H1 (cell line): ENCODE data around the gene PSD. TPM values are rescaled to one million over a fixed set of nuclear protein-coding genes. Genes with fewer than 3 reads are reported as not detected.

Experiments used
- CTCF ChIA-PET: fragments of 300-600 bp; sonication (Branson Sonifier 250); formaldehyde crosslinking; loops from one replicate; lab custom pipeline; 2021; ENCODE audit not compliant: partially characterized antibody; lab: Charles Lee
- POLR2A ChIA-PET: fragments of 300-600 bp; sonication (Branson Sonifier 250); formaldehyde crosslinking; loops from one replicate; lab custom pipeline; 2021; ENCODE audit warnings: inconsistent platforms; ENCODE audit not compliant: partially characterized antibody; lab: Charles Lee
- DNase-seq, 2 experiments: peaks; one replicate each; pipeline versions ENCODE4 v3.0.0 to v3.0.0-alpha.2; 2010 to 2022; ENCODE audit warnings: low spot score in 2 of 2, low read depth in 1 of 2, mixed read lengths in 1 of 2
- FAIRE-seq: peaks from 2 replicates; lab custom pipeline; 2011; peaks lifted over from hg19 to GRCh38; lab: Jason Lieb, UNC
- H2AFZ ChIP-seq: 2 replicates; pipeline ENCODE4 v1.8.1; 2012; ENCODE audit warnings: low read length, inconsistent platforms
- H2AK5ac ChIP-seq: 2 replicates; pipeline ENCODE4 v1.6.1; 2013; ENCODE audit warnings: low read depth, low read length
- H2BK120ac ChIP-seq: replicated peaks from 2 replicates; pipeline ENCODE3; 2013; ENCODE audit warnings: low read depth, low read length, inconsistent platforms
- H2BK12ac ChIP-seq: 2 replicates; pipeline ENCODE4 v1.6.1; 2013; ENCODE audit warnings: low read depth, low read length
- H2BK15ac ChIP-seq: 2 replicates; pipeline ENCODE4 v1.6.1; 2013; ENCODE audit warnings: low read length
- H2BK20ac ChIP-seq: 2 replicates; pipeline ENCODE4 v1.6.1; 2013; ENCODE audit warnings: low read length
- H2BK5ac ChIP-seq: 2 replicates; pipeline ENCODE4 v1.6.1; 2013; ENCODE audit warnings: low read depth, low read length
- H3K14ac ChIP-seq: 2 replicates; pipeline ENCODE4 v1.6.1; 2013; ENCODE audit warnings: inconsistent platforms; ENCODE audit not compliant: insufficient read length
- H3K18ac ChIP-seq: 2 replicates; pipeline ENCODE4 v1.6.1; 2013; ENCODE audit warnings: low read length; ENCODE audit errors: extremely low read depth
- H3K23ac ChIP-seq: 2 replicates; pipeline ENCODE4 v1.6.1; 2013; ENCODE audit warnings: inconsistent platforms; ENCODE audit not compliant: insufficient read length
- H3K23me2 ChIP-seq: 2 replicates; pipeline ENCODE4 v1.6.1; 2013; ENCODE audit warnings: low read depth, low read length
- H3K27ac ChIP-seq: 2 replicates; pipeline ENCODE4 v1.6.1; 2011; ENCODE audit warnings: low read depth, low read length, inconsistent platforms
- H3K27me3 ChIP-seq, 4 experiments: replicated peaks in 1 of 4; 1 replicate in 1 of 4; 2 replicates in 3 of 4; pipeline versions ENCODE4 v1.6.1 to v1.8.1; 2011 to 2013; ENCODE audit warnings: low read length in 3 of 4, mild to moderate bottlenecking in 3 of 4, inconsistent platforms in 2 of 4, mixed read lengths in 2 of 4, moderate library complexity in 1 of 4; ENCODE audit not compliant: control insufficient read depth in 3 of 4, insufficient read depth in 3 of 4; ENCODE audit errors: extremely low read depth in 1 of 4
- H3K36me3 ChIP-seq, 4 experiments: 2 replicates each; pipeline versions ENCODE4 v1.6.1 to v1.8.1; 2011 to 2013; ENCODE audit warnings: mild to moderate bottlenecking in 4 of 4, low read length in 3 of 4, moderate library complexity in 2 of 4, control low read depth in 1 of 4, inconsistent platforms in 1 of 4; ENCODE audit not compliant: insufficient read depth in 4 of 4, control insufficient read depth in 2 of 4
- H3K4ac ChIP-seq: replicated peaks from 2 replicates; pipeline ENCODE3; 2013; ENCODE audit warnings: low read length, low read depth, mixed read lengths, inconsistent platforms; ENCODE audit not compliant: insufficient read length
- H3K4me1 ChIP-seq, 4 experiments: replicated peaks in 1 of 4; 1 replicate in 1 of 4; 2 replicates in 3 of 4; pipeline versions ENCODE4 v1.6.1 to v1.8.1; 2011 to 2013; ENCODE audit warnings: low read length in 3 of 4, inconsistent platforms in 2 of 4, mixed read lengths in 1 of 4; ENCODE audit not compliant: insufficient read depth in 4 of 4, control insufficient read depth in 3 of 4
- H3K4me2 ChIP-seq, 2 experiments: 2 replicates each; pipeline versions ENCODE4 v1.6.1 to v1.8.1; 2011 to 2013; ENCODE audit warnings: low read depth in 2 of 2, low read length in 2 of 2, control low read depth in 1 of 2, inconsistent platforms in 1 of 2, mild to moderate bottlenecking in 1 of 2; ENCODE audit not compliant: insufficient read depth in 1 of 2
- H3K4me3 ChIP-seq, 4 experiments: fragments of 200-600, 300-600 bp in 1 of 4; sonication (generic), shearing (Covaris generic), sonication (Bioruptor Twin) in 1 of 4; 2 replicates each; pipeline versions ENCODE4 v1.5.1 to v1.8.1; 2011 to 2016; ENCODE audit warnings: low read length in 4 of 4, low read depth in 3 of 4, control low read depth in 2 of 4, inconsistent platforms in 2 of 4, mild to moderate bottlenecking in 2 of 4, mixed read lengths in 1 of 4, moderate library complexity in 1 of 4; ENCODE audit not compliant: insufficient read depth in 2 of 4; ENCODE audit errors: extremely low read depth in 1 of 4
- H3K56ac ChIP-seq: replicated peaks from 2 replicates; pipeline ENCODE3; 2013; ENCODE audit warnings: low read depth, mild to moderate bottlenecking, mixed read lengths, low read length, inconsistent platforms; ENCODE audit not compliant: insufficient read length
- H3K79me1 ChIP-seq: 2 replicates; pipeline ENCODE4 v1.6.1; 2013; ENCODE audit warnings: low read depth, low read length, control low read depth
- H3K79me2 ChIP-seq, 2 experiments: 2 replicates each; pipeline versions ENCODE4 v1.6.1 to v1.8.1; 2012 to 2013; ENCODE audit warnings: low read length in 2 of 2, mild to moderate bottlenecking in 2 of 2, inconsistent platforms in 1 of 2; ENCODE audit not compliant: insufficient read depth in 2 of 2, control insufficient read depth in 1 of 2
- H3K9ac ChIP-seq, 4 experiments: replicated peaks in 1 of 4; 1 replicate in 1 of 4; 2 replicates in 3 of 4; pipeline versions ENCODE4 v1.6.1 to v1.8.1; 2011 to 2013; ENCODE audit warnings: low read depth in 3 of 4, low read length in 3 of 4, control low read depth in 2 of 4, mild to moderate bottlenecking in 2 of 4, moderate library complexity in 2 of 4, inconsistent platforms in 1 of 4; ENCODE audit errors: extremely low read depth in 1 of 4
- H3K9me3 ChIP-seq, 2 experiments: 2 replicates each; pipeline versions ENCODE4 v1.6.1 to v1.8.1; 2012 to 2013; ENCODE audit warnings: mild to moderate bottlenecking in 2 of 2, moderate library complexity in 2 of 2, control low read depth in 1 of 2, inconsistent platforms in 1 of 2, low read depth in 1 of 2, low read length in 1 of 2, mixed read lengths in 1 of 2; ENCODE audit not compliant: insufficient read depth in 2 of 2
- H4K20me1 ChIP-seq, 2 experiments: replicated peaks in 1 of 2; 2 replicates each; pipeline versions ENCODE3 to v1.8.1; 2011 to 2013; ENCODE audit warnings: inconsistent platforms in 2 of 2, low read length in 2 of 2, mild to moderate bottlenecking in 1 of 2; ENCODE audit not compliant: insufficient read depth in 2 of 2, control insufficient read depth in 1 of 2
- H4K5ac ChIP-seq: 2 replicates; pipeline ENCODE4 v1.6.1; 2013; ENCODE audit warnings: low read length, low read depth, mixed read lengths, inconsistent platforms; ENCODE audit not compliant: insufficient read length
- H4K8ac ChIP-seq: 2 replicates; pipeline ENCODE4 v1.8.0; 2013; ENCODE audit warnings: mild to moderate bottlenecking, moderate library complexity, low read length, inconsistent platforms; ENCODE audit not compliant: insufficient read depth; ENCODE audit errors: extremely low read depth
- H4K91ac ChIP-seq: replicated peaks from 2 replicates; pipeline ENCODE3; 2013; ENCODE audit warnings: low read length, mixed read lengths, inconsistent platforms; ENCODE audit not compliant: insufficient read length
- ASH2L ChIP-seq: fragments of 200-600, 300-600 bp; sonication (generic); IDR thresholded peaks from one replicate; pipeline ENCODE4 v1.7.1; 2017; ENCODE audit warnings: low read length
- BRCA1 ChIP-seq: IDR thresholded peaks from 2 replicates; pipeline ENCODE4 v1.6.1; 2012; ENCODE audit warnings: low read depth, low read length, improper control_type of control experiment
- CBX5 ChIP-seq: fragments of 300-800, 300-1000 bp; sonication (generic); IDR thresholded peaks from 2 replicates; pipeline ENCODE4 v1.7.1; 2016; ENCODE audit warnings: antibody characterized with exemption, low read length, low read depth
- CEBPB ChIP-seq: IDR thresholded peaks from 2 replicates; pipeline ENCODE4 v1.6.1; 2012; ENCODE audit warnings: low read depth, low read length
- HDAC6 ChIP-seq: IDR thresholded peaks from one replicate; pipeline ENCODE4 v1.7.1; 2012; ENCODE audit warnings: low read depth, mild to moderate bottlenecking, inconsistent platforms, low read length, moderate library complexity
- KDM5A ChIP-seq: fragments of 200-600 bp; IDR thresholded peaks from 2 replicates; pipeline ENCODE4 v1.7.1; 2012; ENCODE audit warnings: mild to moderate bottlenecking, low read length, inconsistent platforms, mixed read lengths
- RFX5 ChIP-seq: IDR thresholded peaks from 2 replicates; pipeline ENCODE4 v1.6.1; 2011; ENCODE audit warnings: low read depth, low read length, improper control_type of control experiment, borderline replicate concordance
- RXRA ChIP-seq: IDR thresholded peaks from 2 replicates; pipeline ENCODE4 v1.6.1; 2011; ENCODE audit warnings: low read depth, mild to moderate bottlenecking, low read length, moderate library complexity; ENCODE audit not compliant: insufficient read depth
- SIRT6 ChIP-seq: IDR thresholded peaks from one replicate; pipeline ENCODE4 v1.7.1; 2012; ENCODE audit warnings: low read length, inconsistent platforms
- SIX5 ChIP-seq: IDR thresholded peaks from 2 replicates; pipeline ENCODE4 v1.6.1; 2011; ENCODE audit warnings: mild to moderate bottlenecking, low read depth, low read length
- SP4 ChIP-seq: IDR thresholded peaks from 2 replicates; pipeline ENCODE4 v1.6.1; 2012; ENCODE audit warnings: low read length, inconsistent platforms
- TAF7 ChIP-seq: optimal IDR thresholded peaks from 2 replicates; pipeline ENCODE3; 2011; ENCODE audit warnings: low read depth, mild to moderate bottlenecking, inconsistent platforms, low read length, moderate library complexity, borderline replicate concordance
- WGBS, 2 experiments: shearing (Covaris generic) in 1 of 2; methylation state at CpG; one replicate each; pipeline versions ENCODE4 v1.1.6 to v1.1.7; 2013 to 2015; ENCODE audit warnings: low lambda C conversion rate in 2 of 2, mixed read lengths in 2 of 2, inconsistent platforms in 1 of 2, low coverage in 1 of 2, missing lambda C conversion rate in 1 of 2; ENCODE audit not compliant: insufficient replicate concordance in 2 of 2, insufficient coverage in 1 of 2, insufficient read length in 1 of 2; ENCODE audit errors: extremely low coverage in 1 of 2, missing lambda C conversion rate in 1 of 2; 5-methylcytosine and 5-hydroxymethylcytosine counted together
- polyA plus RNA-seq, 7 experiments: library from polyadenylated mRNA; depleted of rRNA in 3 of 7; stranded (reverse) in 5 of 7; unstranded in 2 of 7; fragments of >200 nt in 5 of 7; fragments of 200-250 nt in 2 of 7; gene quantifications; 1 replicate in 5 of 7; 2 replicates in 1 of 7; 4 replicates in 1 of 7; pipeline versions ENCODE4 v1.2.1 to v1.2.3, GENCODE V29; 2011 to 2013; ENCODE audit warnings: missing spikeins in 2 of 7, mixed read lengths in 2 of 7
- total RNA-seq: library from RNA; stranded (reverse); fragmentation: NEBNext Ultra II Directional; extraction: Animal tissue kit (Norgen Biotek cat#: 25700); gene quantifications from 2 replicates; pipeline ENCODE4 v1.2.1, GENCODE V29; 2021

Gene PSD
- total and polyA plus RNA-seq, 2 of the 8 experiments (the other 6 are each of a cell fraction or from before 2014, with no cell fraction given) = 5.4 to 6.0 TPM

GRCh38 chr10:102398172-102399020, 20.2 kb downstream of the PSD start:
- H3K23ac ChIP-seq = no peak overlapping the region
- H3K56ac ChIP-seq = no peak overlapping the region
- WGBS, 2 experiments = 93% methylated on average over 19 of the region's 21 CpGs; no CpG with 5 or more reads in 1 of the 2 experiments
- H3K9ac ChIP-seq = no peak overlapping the region
- H3K27me3 ChIP-seq = peaks cover 0 to 15% (median 11%) of the 10 kb centered on the region in 4 experiments; a peak in 6 of 7 replicates
- FAIRE-seq (no peak), DNase-seq (no peak)
- H2BK120ac ChIP-seq = no peak overlapping the region
- no peaks in the 10 kb centered on the region for H3K9me3 ChIP-seq
- H2BK5ac ChIP-seq = no peak overlapping the region
- CTCF ChIA-PET = interaction anchor here (0.6 to 16.4 kb wide), 35 partner anchors 6 to 1658 kb away, joined by 3 to 357 read pairs (median 4); partner anchors contain the start of genes C10orf95, CUEDC2, ELOVL3 and FBXL15
- no peaks in the 10 kb centered on the region for H3K79me1 ChIP-seq
- H2BK15ac ChIP-seq = no peak overlapping the region
- no peaks in the 10 kb centered on the region for H3K79me2 ChIP-seq
- H4K8ac ChIP-seq = no peak overlapping the region
- H3K4me1 ChIP-seq = peaks cover 0 to 21% (median 14%) of the 10 kb centered on the region in 4 experiments; a peak in 6 of 7 replicates
- peak overlapping the region in 1 of 4 experiments; percentile 70; a peak in 1 of 8 replicates for H3K4me3 ChIP-seq
- no peak overlapping the region for H2BK20ac ChIP-seq
- no peak overlapping the region for H3K27ac ChIP-seq
- no peak overlapping the region for H3K14ac ChIP-seq
- no peak overlapping the region for H3K4ac ChIP-seq
- H4K20me1 ChIP-seq = peaks cover 6 to 10% of the 10 kb centered on the region in 2 experiments
- no peak overlapping the region for H4K5ac ChIP-seq
- peaks cover 2 to 13% (median 8%) of the 10 kb centered on the region in 4 experiments; a peak in 6 of 8 replicates for H3K36me3 ChIP-seq
- peaks cover 13% of the 10 kb centered on the region for H3K23me2 ChIP-seq
- H3K4me2 ChIP-seq = 0 out of 4 replicates have a peak overlapping the region, but pooled peaks of 1 of the 2 experiments have one; percentile 12
- H4K91ac ChIP-seq = no peak overlapping the region
- H2AFZ ChIP-seq = no peak overlapping the region
- no peak overlapping the region for H2AK5ac ChIP-seq
- H2BK12ac ChIP-seq = no peak overlapping the region
- H3K18ac ChIP-seq = no peak overlapping the region
- POLR2A ChIA-PET = interaction anchor here (0.7 to 6.1 kb wide), 9 partner anchors 9 to 266 kb away, joined by 3 to 38 read pairs (median 6); partner anchors contain the start of gene FBXL15
- TF ChIP-seq ASH2L (no peak), BRCA1 (no peak), RFX5 (no peak), HDAC6 (no peak), CBX5 (no peak), CEBPB (no peak), SIRT6 (no peak), SP4 (no peak), RXRA (no peak), KDM5A (no peak), SIX5 (no peak), TAF7 (no peak)
